Left lung (tissue), 10 donors: Measurements from ENCODE around the gene NRN1. TPM values are rescaled to one million over a fixed set of nuclear protein-coding genes. Genes with fewer than 3 reads are reported as not detected.

Experiments used
- ATAC-seq: fragments of 200-7000 bp; cut with Tn5 transposase; one replicate; pipeline ENCODE4 v1.9.1; 2020; ENCODE audit warnings: moderate library complexity
- DNase-seq, 4 donors: peaks; one replicate each; pipeline ENCODE4 v3.0.0-alpha.2; 2013 to 2020
- H3K27ac ChIP-seq, 2 donors: fragments of 200-600 bp; sonication (generic) in 1 of 2; one replicate each; pipeline versions ENCODE4 v1.5.0 to v1.8.0; 2020 to 2021
- H3K27me3 ChIP-seq, 2 donors: fragments of 200-600 bp; sonication (generic) in 1 of 2; one replicate each; pipeline versions ENCODE4 v1.5.0 to v1.8.0; 2020 to 2021
- H3K36me3 ChIP-seq, 2 donors: fragments of 200-600 bp; sonication (generic) in 1 of 2; one replicate each; pipeline versions ENCODE4 v1.5.0 to v1.8.0; 2020 to 2021
- H3K4me1 ChIP-seq, 2 donors: fragments of 200-600 bp; one replicate each; pipeline ENCODE4 v1.8.0; 2021
- H3K4me3 ChIP-seq, 2 donors: fragments of 200-600 bp; sonication (generic) in 1 of 2; one replicate each; pipeline versions ENCODE4 v1.5.0 to v1.8.0; 2020 to 2021; ENCODE audit warnings: mild to moderate bottlenecking in 1 of 2
- H3K9me3 ChIP-seq, 2 donors: fragments of 200-600 bp; sonication (generic) in 1 of 2; one replicate each; pipeline versions ENCODE4 v1.5.0 to v1.8.0; 2020 to 2021
- intact Hi-C, 2 donors: fragments of 100-400 bp; cut with DNase I; formaldehyde crosslinking; loops; one replicate each; pipeline versions ENCODE4 v1.11.2 to v1.14.2; 2022
- polyA plus RNA-seq, 6 donors: library from polyadenylated mRNA; unstranded; fragments of 120-200 nt; gene quantifications; one replicate each; pipeline ENCODE4 v1.2.1, GENCODE V29; 2013; ENCODE audit not compliant: insufficient read length in 6 of 6
- total RNA-seq, 2 donors: library from RNA; stranded (reverse); fragmentation: NEBNext Ultra II Directional; extraction: Animal tissue kit (Norgen Biotek cat#: 25700); gene quantifications; one replicate each; pipeline ENCODE4 v1.2.1, GENCODE V29; 2021
- TF ChIP-seq, protein P1 (sequence below), 2 donors: fragments of 200-600 bp; sonication (generic) in 1 of 2; IDR thresholded peaks; one replicate each; pipeline versions ENCODE4 v1.5.0 to v1.8.0; 2021; ENCODE audit warnings: antibody characterized with exemption in 2 of 2
- donor health status: DM: no; HTN: yes; CAD: no.
- donor health status: DM: no; HTN: no; CAD: no.

The NRN1 gene
- total and polyA plus RNA-seq, 8 donors, result 6.5 to 12.9 (median 9.9) TPM

- no peak for ATAC-seq
Measured at GRCh38 chr6:5998236-5998635, 8.5 kb downstream of the NRN1 start.

GRCh38 chr6:5997420-5997987, 9.2 kb downstream of the NRN1 start:
- no peaks in the 10 kb centered on the region for H3K36me3 ChIP-seq
- peaks cover 7 to 44% of the 10 kb centered on the region in 2 donors for H3K4me1 ChIP-seq
- TF ChIP-seq, protein P1, sequence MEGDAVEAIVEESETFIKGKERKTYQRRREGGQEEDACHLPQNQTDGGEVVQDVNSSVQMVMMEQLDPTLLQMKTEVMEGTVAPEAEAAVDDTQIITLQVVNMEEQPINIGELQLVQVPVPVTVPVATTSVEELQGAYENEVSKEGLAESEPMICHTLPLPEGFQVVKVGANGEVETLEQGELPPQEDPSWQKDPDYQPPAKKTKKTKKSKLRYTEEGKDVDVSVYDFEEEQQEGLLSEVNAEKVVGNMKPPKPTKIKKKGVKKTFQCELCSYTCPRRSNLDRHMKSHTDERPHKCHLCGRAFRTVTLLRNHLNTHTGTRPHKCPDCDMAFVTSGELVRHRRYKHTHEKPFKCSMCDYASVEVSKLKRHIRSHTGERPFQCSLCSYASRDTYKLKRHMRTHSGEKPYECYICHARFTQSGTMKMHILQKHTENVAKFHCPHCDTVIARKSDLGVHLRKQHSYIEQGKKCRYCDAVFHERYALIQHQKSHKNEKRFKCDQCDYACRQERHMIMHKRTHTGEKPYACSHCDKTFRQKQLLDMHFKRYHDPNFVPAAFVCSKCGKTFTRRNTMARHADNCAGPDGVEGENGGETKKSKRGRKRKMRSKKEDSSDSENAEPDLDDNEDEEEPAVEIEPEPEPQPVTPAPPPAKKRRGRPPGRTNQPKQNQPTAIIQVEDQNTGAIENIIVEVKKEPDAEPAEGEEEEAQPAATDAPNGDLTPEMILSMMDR (IDR thresholded peaks at IDR 0.05), result no peak
- intact Hi-C loops, result no loop called here
- H3K27me3 ChIP-seq, result peaks cover 99 to 100% of the 10 kb centered on the region in 2 donors
- peak overlapping the region; percentile 66 to 84 for H3K27ac ChIP-seq
- ATAC-seq (peak; percentile 46), DNase-seq (peak in 1 of 4 donors; percentile 91)
- peak overlapping the region; percentile 41 to 47 for H3K4me3 ChIP-seq
- no peaks in the 10 kb centered on the region for H3K9me3 ChIP-seq

More at GRCh38 chr6:5998236-5998635, 8.5 kb downstream of the NRN1 start:
- no peak overlapping the region for H3K4me3 ChIP-seq
- intact Hi-C loops, result no loop called here
- no peaks in the 10 kb centered on the region for H3K36me3 ChIP-seq
- peaks cover 7 to 52% of the 10 kb centered on the region in 2 donors for H3K4me1 ChIP-seq
- H3K9me3 ChIP-seq, result no peaks in the 10 kb centered on the region
- TF ChIP-seq, protein P1 (IDR thresholded peaks at IDR 0.05), result no peak
- peaks cover 99 to 100% of the 10 kb centered on the region in 2 donors for H3K27me3 ChIP-seq
- no peak for DNase-seq
- no peak overlapping the region for H3K27ac ChIP-seq

- ATAC-seq (peak; percentile 51), DNase-seq (peak in 1 of 4 donors; percentile 82)
- peak overlapping the region; percentile 66 to 84 for H3K27ac ChIP-seq
- intact Hi-C loops, result no loop called here
- H3K4me1 ChIP-seq, result peaks cover 7 to 38% of the 10 kb centered on the region in 2 donors
- H3K27me3 ChIP-seq, result peaks cover 94 to 96% of the 10 kb centered on the region in 2 donors
- H3K36me3 ChIP-seq, result no peaks in the 10 kb centered on the region
- H3K9me3 ChIP-seq, result no peaks in the 10 kb centered on the region
- H3K4me3 ChIP-seq, result peak overlapping the region; percentile 41 to 47
- TF ChIP-seq, protein P1 (IDR thresholded peaks at IDR 0.05), result no peak
Measured at GRCh38 chr6:5996714-5997419, 9.9 kb downstream of the NRN1 start.

DNA sequence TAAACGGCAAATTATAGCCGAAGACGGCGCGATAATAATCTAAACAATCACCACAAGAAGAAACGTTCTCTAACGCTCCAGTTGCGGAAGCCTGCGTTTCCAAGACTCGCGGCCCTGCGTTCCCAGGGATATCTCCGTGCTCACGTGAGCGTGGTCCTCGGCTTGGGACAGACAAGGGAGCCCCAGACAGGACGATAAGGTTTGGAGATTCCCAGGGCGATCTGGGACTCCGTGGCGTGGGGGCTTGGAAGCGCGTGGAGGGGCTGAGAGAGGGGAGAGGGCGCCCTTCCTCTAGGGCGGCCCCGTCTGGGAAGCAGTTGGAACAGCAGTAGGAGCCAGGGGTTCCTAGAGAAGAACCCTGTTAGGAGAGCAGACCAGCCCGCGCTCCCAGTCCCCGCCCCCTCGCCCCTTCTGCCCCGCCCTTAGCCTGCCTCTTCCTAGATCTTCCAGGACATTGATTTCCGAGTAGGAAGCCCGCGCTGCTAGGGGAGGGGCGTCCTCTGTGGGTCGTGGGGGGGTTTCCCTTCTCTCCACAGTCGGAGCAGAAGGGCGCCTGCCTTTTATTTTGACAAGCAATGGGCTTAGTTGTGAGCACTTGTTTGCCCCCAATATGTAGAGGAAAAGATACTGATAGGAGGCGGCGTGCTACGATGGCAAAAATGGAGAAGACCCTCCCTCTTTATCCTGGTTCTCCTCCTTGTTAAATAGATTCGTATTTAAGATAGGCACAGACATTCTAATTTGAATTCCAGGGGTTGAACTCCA, 10.6 kb downstream of the NRN1 start:
- peak; percentile 72 for ATAC-seq
- peak in 3 of 4 donors; percentile 68 to 89 (median 70) for DNase-seq
- Histone ChIP-seq H3K4me1 (peaks cover 7 to 38% of the 10 kb centered on the region in 2 donors), H3K36me3 (no peaks in the 10 kb centered on the region), H3K4me3 (peak overlapping the region; percentile 41 to 47), H3K9me3 (no peaks in the 10 kb centered on the region), H3K27me3 (peaks cover 86 to 89% of the 10 kb centered on the region in 2 donors), H3K27ac (peak overlapping the region; percentile 66 to 84)
- TF ChIP-seq, protein P1 (IDR thresholded peaks at IDR 0.05), result no peak
- intact Hi-C loops, result no loop called here

- Histone ChIP-seq H3K9me3 (no peaks in the 10 kb centered on the region), H3K27me3 (peaks cover 81 to 84% of the 10 kb centered on the region in 2 donors), H3K4me3 (peak overlapping the region; percentile 5 to 47), H3K36me3 (no peaks in the 10 kb centered on the region), H3K4me1 (peaks cover 7 to 38% of the 10 kb centered on the region in 2 donors), H3K27ac (peak overlapping the region in 1 of 2 donors; percentile 84)
- ATAC-seq, result no peak
- no peak for DNase-seq
- TF ChIP-seq, protein P1 (IDR thresholded peaks at IDR 0.05), result no peak
- intact Hi-C loops, result no loop called here
Measured at GRCh38 chr6:5995658-5995948, 11.1 kb downstream of the NRN1 start.
